ENCODE results near the gene HSPA8.
A peak's percentile ranks its signal among the peaks of the same experiment; 100 is the strongest.

DNA sequence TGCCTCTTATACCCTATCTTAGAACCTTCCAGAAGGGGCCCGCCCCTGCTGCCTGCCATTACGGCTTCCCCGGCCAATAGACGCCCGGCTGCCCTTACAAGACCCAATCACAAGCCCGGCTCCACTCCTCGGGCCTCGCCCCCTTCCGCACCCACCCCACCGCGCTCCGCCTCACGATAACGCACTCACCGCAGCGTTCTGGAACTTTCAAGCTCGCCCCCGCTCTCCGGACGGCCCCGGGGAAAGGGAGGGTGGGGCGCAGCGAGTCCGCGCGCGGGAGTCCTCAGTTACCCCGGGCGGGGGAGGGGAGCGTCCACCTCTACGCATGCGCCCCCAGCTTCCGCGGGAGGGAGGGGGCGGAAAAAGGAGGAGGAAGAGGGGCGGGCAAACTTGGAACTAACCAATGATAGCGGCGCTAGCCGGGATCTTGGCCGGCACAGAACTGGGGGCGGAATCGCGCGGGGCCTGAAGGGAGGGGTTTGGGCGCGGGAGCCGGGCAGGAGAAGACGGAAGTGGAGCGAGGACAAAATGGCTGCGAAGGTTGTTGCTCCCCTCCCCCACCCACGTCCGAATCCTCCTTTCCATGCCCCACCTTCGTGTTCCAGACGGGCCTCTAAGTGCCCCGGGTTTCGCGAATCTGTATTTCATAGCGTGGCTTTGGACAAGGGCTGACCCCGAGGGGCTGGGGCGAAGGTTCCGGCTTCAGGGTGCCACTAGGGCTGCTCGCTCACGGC is 389 bp upstream of the HSPA8 start:
- no peak; the same call in none of the 2 replicates for TF ChIP-seq POLR2A (IDR thresholded peaks at IDR 0.05; ENCODE audit: low read depth, low read length)
- TF ChIP-seq SRF (IDR thresholded peaks at IDR 0.05; ENCODE audit: low read depth in 2 of 2, low read length in 2 of 2) = no peak
- 0 out of 2 replicates have a peak, but pooled peaks have one; percentile 11 for TF ChIP-seq BRCA1 (IDR thresholded peaks at IDR 0.05; ENCODE audit: low read depth, low read length)
- TF ChIP-seq, protein P1, sequence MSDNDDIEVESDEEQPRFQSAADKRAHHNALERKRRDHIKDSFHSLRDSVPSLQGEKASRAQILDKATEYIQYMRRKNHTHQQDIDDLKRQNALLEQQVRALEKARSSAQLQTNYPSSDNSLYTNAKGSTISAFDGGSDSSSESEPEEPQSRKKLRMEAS (IDR thresholded peaks at IDR 0.05; ENCODE audit: low read depth, low read length) = peak; percentile 35; the same call in 1 of the 2 replicates
- TF ChIP-seq JUNB (IDR thresholded peaks at IDR 0.05) = no peak

All from GM12878 (cell line).